Measurements from ENCODE around the gene CIITA. TPM values are rescaled to one million over a fixed set of nuclear protein-coding genes. Genes with fewer than 3 reads are reported as not detected.

CIITA gene
- polyA plus RNA-seq, 1 donor (not counting 4 experiments of a cell fraction or from before 2014, with no cell fraction given) = 0.05 TPM

DNA sequence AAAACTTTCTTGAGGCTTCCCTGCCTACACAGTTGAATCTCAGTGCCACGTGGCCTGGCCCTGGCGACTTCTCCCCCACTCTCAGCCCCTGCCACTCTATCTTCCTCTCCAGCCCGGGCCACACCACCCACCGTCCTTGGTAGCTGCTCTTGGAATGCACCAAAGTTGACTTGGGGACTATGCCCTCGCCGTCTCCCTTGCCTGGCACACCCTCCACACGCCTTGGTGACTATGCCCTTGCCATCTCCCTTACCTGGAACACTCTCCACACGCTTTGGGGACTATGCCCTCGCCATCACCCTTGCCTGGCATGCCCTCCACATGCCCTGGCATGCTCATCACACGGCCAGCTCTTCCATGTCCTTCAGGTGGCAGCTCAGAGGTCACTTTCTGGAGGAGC, 42.9 kb upstream of the CIITA start:
- dilution Hi-C loops (cut with MboI; ENCODE audit: extremely low pct_ligation_motif_present, low sequenced_read_pairs) = no loop called here
- TF ChIP-seq, protein P1, sequence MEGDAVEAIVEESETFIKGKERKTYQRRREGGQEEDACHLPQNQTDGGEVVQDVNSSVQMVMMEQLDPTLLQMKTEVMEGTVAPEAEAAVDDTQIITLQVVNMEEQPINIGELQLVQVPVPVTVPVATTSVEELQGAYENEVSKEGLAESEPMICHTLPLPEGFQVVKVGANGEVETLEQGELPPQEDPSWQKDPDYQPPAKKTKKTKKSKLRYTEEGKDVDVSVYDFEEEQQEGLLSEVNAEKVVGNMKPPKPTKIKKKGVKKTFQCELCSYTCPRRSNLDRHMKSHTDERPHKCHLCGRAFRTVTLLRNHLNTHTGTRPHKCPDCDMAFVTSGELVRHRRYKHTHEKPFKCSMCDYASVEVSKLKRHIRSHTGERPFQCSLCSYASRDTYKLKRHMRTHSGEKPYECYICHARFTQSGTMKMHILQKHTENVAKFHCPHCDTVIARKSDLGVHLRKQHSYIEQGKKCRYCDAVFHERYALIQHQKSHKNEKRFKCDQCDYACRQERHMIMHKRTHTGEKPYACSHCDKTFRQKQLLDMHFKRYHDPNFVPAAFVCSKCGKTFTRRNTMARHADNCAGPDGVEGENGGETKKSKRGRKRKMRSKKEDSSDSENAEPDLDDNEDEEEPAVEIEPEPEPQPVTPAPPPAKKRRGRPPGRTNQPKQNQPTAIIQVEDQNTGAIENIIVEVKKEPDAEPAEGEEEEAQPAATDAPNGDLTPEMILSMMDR (optimal IDR thresholded peaks at IDR 0.05 in 1 of 3, IDR thresholded peaks at IDR 0.05 in 1 of 3, conservative IDR thresholded peaks at IDR 0.05 in 1 of 3; ENCODE audit: extremely low read depth in 1 of 3, insufficient read depth in 2 of 3, low read length in 3 of 3) = no peak
- no peaks in the 10 kb centered on the region for H3K4me1 ChIP-seq (ENCODE audit: control insufficient read depth, extremely low read depth, insufficient read depth, low read length)
- H3K9me3 ChIP-seq (ENCODE audit: control insufficient read depth, low read depth, low read length) = no peaks in the 10 kb centered on the region
- H3K4me3 ChIP-seq (ENCODE audit: control insufficient read depth in 2 of 3, extremely low read depth in 1 of 3, insufficient read depth in 2 of 3, low read depth in 1 of 3, low read length in 3 of 3) = no peak overlapping the region
- FAIRE-seq (no peak), DNase-seq (ENCODE audit: low read depth, low spot score) (no peak)
- H3K27me3 ChIP-seq (ENCODE audit: control insufficient read depth, extremely low read depth, insufficient read depth, low read length) = peaks cover 8% of the 10 kb centered on the region
- H3K4me2 ChIP-seq (ENCODE audit: control insufficient read depth, extremely low read depth, insufficient read depth, low read depth, low read length) = no peak overlapping the region
- H3K9ac ChIP-seq (ENCODE audit: control insufficient read depth, extremely low read depth, insufficient read depth, low read length) = no peak overlapping the region
- H4K20me1 ChIP-seq (ENCODE audit: control insufficient read depth, extremely low read depth, insufficient read depth, low read length) = no peaks in the 10 kb centered on the region
- no peaks in the 10 kb centered on the region for H3K36me3 ChIP-seq (ENCODE audit: control insufficient read depth in 2 of 2, extremely low read depth in 1 of 2, insufficient read depth in 2 of 2, low read length in 2 of 2)
- H3K27ac ChIP-seq (ENCODE audit: control insufficient read depth, insufficient read depth, low read length) = no peak overlapping the region
- H3K79me2 ChIP-seq (ENCODE audit: control insufficient read depth, insufficient read depth, low read length) = no peaks in the 10 kb centered on the region
- no peak overlapping the region for H2AFZ ChIP-seq (ENCODE audit: control insufficient read depth, low read length)
- no peaks in the 10 kb centered on the region for H3K9me1 ChIP-seq (ENCODE audit: control insufficient read depth, extremely low read depth, insufficient read depth, low read length)

DNA sequence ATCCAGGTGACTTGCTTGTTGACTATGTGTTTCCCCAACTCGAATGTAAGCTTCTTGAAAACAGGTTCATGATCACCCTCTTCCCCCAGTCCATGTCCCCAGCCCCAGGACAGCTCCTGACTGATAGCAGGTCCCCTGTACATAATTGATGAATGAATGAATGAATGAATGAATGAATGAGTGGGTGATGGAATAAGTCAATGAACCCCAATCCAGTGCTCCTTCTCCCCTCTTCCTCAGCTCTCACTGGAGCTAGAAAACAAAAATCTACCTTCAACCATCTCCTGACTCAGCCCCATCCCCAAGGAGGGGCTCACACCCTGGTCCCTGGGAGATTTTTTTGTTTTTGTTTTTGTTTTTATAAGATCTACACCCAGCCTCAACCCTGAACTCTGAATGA, 42.2 kb upstream of the CIITA start:
- dilution Hi-C loops (cut with MboI; ENCODE audit: extremely low pct_ligation_motif_present, low sequenced_read_pairs) = no loop called here
- TF ChIP-seq, protein P1 (optimal IDR thresholded peaks at IDR 0.05 in 1 of 3, IDR thresholded peaks at IDR 0.05 in 1 of 3, conservative IDR thresholded peaks at IDR 0.05 in 1 of 3; ENCODE audit: extremely low read depth in 1 of 3, insufficient read depth in 2 of 3, low read length in 3 of 3) = no peak
- no peak for TF ChIP-seq EZH2 (IDR thresholded peaks at IDR 0.05; ENCODE audit: low read length)
- DNase-seq (ENCODE audit: low read depth, low spot score) (no peak), FAIRE-seq (no peak)
- no peaks in the 10 kb centered on the region for H3K36me3 ChIP-seq (ENCODE audit: control insufficient read depth in 2 of 2, extremely low read depth in 1 of 2, insufficient read depth in 2 of 2, low read length in 2 of 2)
- H3K79me2 ChIP-seq (ENCODE audit: control insufficient read depth, insufficient read depth, low read length) = no peaks in the 10 kb centered on the region
- H3K4me3 ChIP-seq (ENCODE audit: control insufficient read depth in 2 of 3, extremely low read depth in 1 of 3, insufficient read depth in 2 of 3, low read depth in 1 of 3, low read length in 3 of 3) = no peak overlapping the region
- H2AFZ ChIP-seq (ENCODE audit: control insufficient read depth, low read length) = no peak overlapping the region
- no peaks in the 10 kb centered on the region for H3K9me1 ChIP-seq (ENCODE audit: control insufficient read depth, extremely low read depth, insufficient read depth, low read length)
- no peak overlapping the region for H3K4me2 ChIP-seq (ENCODE audit: control insufficient read depth, extremely low read depth, insufficient read depth, low read depth, low read length)
- H3K9me3 ChIP-seq (ENCODE audit: control insufficient read depth, low read depth, low read length) = no peaks in the 10 kb centered on the region
- no peaks in the 10 kb centered on the region for H3K4me1 ChIP-seq (ENCODE audit: control insufficient read depth, extremely low read depth, insufficient read depth, low read length)
- no peak overlapping the region for H3K9ac ChIP-seq (ENCODE audit: control insufficient read depth, extremely low read depth, insufficient read depth, low read length)
- peaks cover 8% of the 10 kb centered on the region for H3K27me3 ChIP-seq (ENCODE audit: control insufficient read depth, extremely low read depth, insufficient read depth, low read length)
- no peaks in the 10 kb centered on the region for H4K20me1 ChIP-seq (ENCODE audit: control insufficient read depth, extremely low read depth, insufficient read depth, low read length)
- H3K27ac ChIP-seq (ENCODE audit: control insufficient read depth, insufficient read depth, low read length) = no peak overlapping the region

Data from keratinocyte (primary cell).